NCI-H187 treated with DMSO at 0.1 percent for 48 hours (cell line): ENCODE data around the gene KCNQ1.

Source experiments
- DNase-seq: peaks from one replicate; lab custom pipeline; 2025; lab: John Stamatoyannopoulos, UW

KCNQ1 gene

DNA sequence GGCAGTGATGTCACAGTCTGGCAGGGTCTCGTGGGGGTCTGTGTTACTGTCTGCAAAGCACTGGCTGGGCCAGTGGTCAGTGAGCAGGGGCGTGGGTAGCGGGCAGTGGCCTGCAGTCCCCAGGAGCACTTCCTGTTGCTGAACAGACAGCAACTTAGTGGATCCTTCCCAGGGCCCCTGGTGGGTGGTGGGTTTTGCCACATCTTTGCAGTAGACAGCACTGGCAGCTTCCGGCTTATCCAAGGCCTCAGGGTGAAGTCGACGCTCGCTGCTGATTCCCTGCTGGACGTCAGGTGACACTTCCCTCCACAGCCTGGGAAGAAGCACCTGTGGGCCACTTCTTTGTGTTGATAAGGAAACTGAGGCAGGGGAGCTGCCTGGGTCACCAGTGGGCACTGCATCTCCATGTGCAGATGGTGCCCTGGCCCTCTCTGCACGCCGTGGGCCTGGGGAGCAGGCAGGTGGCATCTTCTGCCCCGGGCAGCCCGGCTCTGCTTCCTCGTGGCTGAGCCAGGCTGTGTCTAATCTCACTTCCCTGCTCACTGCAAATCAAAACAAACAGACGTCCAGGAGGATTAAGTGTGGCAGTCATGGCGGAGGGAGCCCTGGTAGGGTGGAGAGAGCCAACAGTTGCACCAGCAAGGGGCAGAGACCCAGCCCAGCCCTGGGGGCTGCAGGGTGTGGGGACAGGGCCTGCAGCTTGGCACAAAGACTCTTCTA, 79.8 kb downstream of the KCNQ1 start:
- no peak for DNase-seq

DNA sequence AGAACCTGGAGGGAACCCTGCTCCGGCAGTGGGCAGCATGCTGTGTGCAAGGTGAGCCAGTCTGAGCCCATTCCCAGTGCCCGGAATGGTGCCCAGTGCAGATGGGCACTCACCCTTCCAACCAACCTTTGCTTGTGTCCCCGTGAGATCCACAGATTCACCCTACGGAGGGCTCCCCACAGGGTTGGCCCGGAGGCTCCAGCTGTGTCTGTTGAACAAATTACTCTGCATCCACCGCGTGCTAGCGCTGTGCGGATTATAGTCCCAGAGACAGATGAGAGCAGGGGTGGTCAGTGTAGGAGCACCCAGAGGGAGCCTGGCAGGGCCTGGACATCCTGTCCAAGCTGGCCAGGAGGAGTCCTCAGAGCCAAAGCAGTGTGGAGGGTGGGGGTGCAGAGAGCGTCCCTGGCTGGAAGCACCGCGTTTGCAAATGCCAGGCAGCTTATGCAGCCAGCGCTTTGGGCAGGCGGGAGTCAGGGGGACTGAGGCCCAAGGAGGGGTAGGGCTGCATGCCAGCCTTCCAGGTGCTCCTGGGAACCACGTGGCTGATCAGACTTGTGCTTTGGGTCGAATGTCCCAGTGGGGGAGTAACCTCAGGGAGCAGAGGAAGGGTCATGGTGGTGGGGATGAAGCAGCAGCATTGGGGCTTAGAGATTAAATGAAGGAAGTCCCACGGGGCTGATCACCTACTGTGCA, 80.5 kb downstream of the KCNQ1 start:
- DNase-seq: no peak

DNA sequence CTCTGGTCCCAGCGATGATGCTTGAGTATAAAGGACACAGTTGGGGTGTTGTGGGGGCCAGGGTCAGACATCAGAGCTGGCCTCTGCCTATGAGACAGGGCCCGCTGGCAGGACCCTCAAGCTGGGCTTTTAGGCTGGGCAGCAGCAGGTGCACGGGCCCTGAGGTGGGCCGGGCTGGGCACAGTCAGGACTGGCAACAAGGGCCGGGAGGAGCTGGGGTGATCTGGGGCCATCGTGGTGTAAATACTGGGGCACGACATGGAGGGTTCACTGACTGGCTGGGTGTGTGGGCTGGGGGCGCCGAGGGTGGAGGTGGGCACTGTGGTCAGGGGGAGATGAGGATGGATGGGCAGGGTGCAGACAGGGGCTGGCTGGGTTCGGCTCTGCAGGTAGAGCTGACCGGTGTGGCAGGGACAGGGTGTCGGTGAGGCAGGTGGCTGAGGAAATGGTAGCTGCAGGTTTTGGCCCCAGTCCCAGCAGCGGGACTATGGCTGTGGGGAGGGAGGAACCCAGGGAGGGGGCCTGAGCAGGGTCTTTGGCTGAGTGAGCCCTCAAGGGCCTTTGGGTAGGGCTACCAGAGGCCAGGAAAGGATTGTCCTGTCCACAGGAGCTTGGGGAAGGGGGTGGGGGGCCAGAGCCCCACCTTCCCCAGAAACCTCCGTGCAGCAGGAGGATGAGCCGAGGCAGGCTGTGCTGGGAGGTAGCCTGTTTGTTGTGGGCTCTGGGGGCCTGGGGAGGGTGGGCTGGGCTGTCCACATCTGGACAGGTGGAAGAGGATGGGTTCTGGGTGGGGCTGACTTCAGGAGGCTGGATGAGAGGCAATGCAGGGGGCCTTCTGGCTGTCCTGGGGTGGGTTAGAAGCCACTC, 81.4 kb downstream of the KCNQ1 start:
- no peak for DNase-seq

DNA sequence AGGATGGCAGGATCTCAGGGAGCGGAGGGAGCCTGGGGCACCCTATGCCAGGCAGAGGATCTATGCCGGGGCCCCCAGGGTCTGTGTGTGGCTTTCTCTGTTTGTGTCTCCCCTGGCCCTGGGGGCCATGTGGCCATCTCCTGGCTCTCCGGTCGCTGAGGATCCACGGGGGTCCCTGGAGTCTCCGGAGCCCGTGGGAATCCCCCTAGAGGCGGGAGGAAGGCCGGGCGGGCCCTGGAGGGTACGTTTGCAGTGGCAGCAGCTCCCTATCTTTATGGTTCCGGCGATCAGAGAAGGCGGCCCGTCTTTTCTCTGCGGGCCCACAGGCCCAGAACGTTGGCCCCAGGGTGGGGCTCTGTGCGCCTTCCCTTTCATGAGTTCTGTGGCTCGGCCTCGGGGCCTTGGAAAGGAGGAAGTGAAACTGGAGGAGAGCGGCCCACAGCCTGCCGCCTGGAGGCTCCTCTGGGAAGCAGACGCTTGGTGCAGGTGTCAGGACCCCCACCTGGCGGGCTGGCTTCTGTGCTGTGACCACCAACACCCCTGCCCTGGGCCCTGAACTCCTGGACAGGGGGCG, 82.1 kb downstream of the KCNQ1 start:
- no peak for DNase-seq

DNA sequence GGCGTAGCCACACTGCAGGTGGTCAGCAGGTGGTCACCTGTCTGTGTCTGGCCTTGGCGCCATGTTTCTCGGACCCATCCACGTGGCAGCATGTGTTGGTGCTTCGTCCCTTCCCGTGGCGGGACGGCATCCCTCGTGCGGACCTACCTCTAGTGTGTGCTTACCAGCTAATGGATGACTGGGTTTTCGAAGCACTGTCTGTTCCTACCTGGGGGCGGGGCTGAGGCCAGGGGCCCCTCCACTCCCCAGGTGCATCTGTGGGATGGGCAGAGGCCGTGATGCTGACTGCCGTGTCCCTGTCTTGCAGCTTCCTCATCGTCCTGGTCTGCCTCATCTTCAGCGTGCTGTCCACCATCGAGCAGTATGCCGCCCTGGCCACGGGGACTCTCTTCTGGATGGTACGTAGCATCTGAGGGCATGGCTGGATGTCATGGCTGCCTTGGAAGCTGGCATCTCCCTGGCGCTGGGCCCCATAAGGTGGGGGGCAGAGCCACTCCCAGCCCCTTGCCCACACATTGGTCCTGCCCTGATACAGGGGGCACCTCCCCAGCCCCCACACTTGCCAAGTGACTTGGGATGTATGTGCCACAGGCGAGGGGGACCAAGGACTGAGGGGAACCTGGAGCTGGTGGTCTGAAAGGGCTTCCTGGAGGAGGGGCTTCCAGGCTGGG, 82.9 kb downstream of the KCNQ1 start:
- no peak for DNase-seq

DNA sequence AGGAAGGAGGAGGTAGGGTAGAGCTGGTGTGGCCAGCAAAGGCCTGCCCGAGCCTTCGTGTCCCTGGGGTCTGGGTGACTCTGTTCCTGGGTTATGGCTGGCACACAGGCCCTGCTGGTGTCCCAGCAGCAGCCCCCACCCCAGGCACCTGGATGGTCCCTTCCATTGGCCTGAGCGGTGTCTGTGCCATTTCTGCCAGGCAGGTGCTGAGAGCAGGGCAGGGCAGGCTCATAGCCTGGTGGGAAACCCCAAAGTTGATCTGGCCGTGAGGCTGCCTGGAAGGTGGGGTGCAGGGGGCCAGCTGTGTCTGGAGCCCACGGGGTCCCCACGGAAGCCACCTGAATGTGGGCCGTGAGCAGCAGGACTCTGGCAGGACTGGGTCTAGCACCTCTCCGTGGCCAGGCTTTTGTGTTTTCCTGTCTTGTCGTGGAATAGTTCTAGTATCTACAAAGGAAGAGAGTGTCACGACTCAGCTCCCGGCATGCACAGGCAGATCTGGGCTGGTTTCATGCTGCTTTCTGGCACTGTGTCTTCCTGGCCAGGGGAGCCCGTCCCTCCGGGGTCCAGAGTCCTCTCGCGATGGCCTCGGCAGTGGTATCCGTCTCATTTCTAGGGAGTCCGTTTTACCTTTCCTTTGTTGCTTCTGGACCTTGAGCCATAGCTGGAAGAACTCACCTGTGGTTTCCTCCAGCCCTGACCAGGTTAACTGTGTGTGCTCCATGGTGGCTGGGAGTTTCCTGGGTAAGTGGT, 83.7 kb downstream of the KCNQ1 start:
- no peak for DNase-seq

DNA sequence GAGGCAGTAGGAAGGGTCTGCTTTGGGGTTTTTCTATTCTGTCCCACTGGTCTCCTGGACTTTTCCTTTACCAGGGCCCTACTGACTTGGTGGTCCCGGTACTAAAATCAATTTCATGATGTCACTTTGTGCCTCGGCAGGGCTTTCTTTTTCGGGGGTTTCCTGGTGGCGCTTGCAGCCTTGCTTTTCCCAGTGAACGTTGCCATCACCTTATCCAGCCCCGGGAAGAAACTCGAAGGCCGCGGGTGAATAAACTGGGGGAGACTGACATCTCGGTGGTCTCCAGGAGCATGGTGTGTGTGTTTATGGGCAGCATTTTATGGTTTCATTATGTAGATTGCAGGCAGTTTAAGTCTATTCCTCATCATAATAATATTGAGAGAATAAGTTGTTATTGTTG, 84.4 kb downstream of the KCNQ1 start:
- DNase-seq: no peak

DNA sequence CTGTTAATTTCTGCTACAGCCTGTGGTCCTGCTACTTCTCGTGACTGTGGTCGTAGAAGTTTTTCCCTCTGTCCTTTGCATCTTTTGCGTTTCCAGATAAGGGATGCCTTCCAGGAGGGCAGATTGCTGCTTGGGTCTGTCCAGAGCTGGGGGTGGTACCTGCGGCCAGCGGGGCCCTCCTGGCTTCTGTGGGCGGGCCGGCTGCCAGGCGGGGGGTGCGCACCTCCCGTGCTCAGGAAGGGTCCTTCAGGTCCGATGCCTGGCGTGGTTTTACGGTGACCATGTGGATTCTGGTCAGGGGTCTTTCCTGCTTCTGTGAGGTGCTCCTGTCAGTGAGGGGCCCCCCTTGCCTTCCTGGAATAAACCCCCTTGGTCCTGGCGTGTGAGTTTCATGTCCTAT, 84.8 kb downstream of the KCNQ1 start:
- DNase-seq: no peak

DNA sequence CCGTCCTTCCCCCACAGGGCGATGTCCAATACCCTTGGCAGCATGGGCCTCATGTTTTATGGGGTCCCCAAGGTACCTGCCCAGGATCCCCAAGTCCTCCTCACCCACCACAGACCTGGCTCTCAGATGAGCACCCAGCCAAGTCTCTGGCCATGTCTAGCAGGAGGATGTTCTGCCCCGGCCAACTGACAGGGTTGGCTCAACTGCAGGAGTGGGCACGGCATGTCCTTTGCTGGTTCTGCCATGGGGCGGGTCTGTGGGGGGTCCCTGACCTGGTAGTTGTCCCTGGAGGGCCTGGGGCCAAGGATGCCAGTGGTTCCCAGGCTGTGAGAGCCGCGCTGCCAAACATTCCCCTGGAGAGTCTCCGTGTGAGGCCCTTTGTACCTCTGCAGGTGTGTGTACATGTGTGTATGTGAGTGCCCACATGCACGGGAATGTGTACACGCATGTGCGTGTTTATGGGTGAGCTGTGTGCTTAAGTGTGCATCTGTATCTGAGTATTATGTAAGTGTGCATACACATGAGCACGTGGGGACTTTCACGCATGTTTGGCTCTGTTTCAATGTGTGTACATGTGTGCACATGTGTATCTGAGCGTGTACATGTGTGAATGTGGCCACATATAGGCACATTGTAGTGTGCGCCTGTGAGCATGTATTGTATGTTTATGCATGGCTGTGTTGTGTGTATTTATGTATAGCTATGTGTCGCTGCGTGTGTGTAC, 85.5 kb downstream of the KCNQ1 start:
- DNase-seq: no peak

DNA sequence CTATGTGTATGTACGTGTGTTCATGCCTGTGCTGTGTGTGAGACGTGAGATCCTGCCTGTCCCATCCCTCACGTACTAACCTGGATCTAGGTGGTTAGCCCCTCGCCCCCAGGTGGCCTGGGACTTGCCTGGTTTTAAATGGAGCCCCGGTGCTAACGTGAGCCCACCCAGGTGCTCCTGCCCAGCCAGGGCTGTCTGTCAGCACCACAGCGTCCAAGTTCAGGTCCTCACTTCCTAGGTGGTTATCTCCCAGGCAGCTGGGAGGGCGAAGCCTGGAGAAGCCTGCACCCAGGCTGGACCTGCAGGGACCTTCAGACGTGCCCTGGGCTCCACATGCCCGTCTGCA, 86.0 kb downstream of the KCNQ1 start:
- DNase-seq: no peak

DNA sequence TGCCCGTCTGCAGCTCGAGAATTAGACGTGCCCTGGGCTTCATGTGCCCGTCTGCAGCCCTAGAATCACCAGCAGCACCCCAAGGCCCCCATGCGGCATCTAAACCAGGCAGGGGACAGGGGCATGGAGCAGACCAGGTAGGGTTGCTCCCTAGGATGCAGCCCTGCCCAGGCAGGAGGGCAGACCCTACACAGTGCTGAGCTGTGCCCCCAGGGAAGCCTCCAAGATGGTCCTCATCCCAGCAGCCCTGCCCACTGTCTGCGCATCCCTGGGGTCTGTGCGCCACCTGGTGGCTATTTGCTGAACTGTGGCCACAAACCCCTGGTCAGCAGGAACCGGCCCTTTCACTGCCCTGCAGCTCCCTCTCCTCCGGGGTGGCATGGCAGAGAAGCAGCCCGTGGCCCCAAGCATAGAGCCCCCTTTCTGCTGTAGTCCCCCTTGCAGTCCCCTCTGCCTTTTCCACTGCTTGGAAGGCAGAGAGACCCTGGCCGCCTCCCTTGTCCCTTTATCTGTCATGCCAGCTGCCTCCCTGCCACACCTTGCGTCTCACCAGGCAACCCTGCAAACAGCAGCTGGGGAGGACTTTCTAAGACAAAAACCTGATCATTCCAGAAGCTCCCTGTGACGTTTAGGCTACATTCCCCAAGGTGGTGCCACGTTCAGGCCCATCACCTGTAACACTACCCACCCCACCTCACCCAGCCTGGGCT, 86.6 kb downstream of the KCNQ1 start:
- no peak for DNase-seq

DNA sequence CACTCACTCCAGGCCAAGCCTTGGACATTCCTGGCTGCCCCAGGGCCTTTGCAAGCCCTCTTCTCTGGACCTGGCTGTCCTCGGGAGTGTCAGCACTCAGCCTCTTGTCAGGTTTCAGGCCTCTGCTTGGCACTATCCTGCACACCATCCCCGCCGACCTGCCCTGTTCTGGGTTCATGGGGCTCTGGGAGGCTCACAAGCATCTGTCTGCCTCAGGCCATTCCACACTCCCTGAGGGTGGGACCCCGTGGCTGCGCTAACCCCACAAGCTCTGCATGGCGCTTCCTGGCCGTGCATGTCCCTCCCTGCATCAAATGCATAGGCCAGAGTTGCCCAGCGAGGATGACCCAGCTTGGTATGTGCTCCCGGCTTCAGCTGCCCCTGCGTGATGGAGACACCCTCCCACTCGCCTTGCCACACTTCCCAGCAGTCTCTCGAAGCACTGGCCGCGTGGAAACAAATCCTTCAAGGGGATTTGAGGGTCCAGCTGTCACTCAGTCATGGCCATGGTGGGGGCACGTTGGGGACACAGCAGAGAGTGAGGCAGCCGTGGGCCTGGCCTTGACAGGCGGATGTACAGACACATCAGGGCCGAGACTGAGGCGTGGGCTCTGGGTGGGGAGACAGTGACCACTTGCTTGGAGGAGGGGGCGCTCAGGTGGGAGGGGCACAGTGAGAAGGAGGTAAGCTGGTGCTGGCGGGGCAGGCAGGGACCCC, 87.3 kb downstream of the KCNQ1 start:
- no peak for DNase-seq

DNA sequence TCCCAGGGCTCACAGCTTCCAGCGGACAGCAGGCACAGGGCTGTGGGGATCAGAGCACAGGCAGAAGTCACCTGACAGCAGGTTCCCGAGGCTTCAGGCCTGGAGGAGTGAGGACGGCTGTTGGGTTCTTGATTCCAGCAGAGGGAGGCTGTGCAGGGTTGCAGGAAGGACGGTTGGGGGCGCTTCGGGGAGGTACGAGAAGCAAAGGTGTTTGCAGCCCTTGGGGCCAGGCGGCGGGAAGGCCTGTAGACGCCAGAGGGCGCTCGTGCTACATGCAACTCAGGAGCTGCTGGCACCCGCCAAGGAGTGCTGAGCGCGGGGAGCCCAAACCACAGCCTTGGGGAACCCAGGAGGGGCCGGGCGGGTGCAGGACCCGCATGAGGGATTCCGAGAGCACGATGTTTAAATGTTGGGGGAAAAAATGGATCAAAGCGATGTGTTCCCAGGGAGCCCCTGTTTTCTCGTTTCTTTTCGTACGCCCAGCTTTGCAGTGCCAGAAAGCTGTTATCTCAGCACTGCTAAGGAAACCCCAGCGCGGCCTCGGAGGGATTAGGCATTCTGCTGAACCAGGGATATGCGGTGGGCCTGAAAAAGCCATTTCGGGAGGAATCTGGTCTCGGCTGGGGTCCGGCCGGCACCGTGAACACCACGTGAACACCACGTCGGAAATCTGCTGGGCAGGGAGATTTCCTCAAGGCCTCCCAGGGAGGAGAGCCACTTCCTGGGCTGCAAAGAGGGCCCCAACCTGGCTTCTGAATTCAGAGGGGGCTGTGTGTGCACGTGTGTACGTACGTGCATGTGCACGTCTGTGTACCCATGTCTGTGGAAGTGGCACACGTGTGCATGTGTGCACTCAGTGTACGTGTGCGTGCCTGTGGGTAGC, 88.1 kb downstream of the KCNQ1 start:
- DNase-seq: no peak

DNA sequence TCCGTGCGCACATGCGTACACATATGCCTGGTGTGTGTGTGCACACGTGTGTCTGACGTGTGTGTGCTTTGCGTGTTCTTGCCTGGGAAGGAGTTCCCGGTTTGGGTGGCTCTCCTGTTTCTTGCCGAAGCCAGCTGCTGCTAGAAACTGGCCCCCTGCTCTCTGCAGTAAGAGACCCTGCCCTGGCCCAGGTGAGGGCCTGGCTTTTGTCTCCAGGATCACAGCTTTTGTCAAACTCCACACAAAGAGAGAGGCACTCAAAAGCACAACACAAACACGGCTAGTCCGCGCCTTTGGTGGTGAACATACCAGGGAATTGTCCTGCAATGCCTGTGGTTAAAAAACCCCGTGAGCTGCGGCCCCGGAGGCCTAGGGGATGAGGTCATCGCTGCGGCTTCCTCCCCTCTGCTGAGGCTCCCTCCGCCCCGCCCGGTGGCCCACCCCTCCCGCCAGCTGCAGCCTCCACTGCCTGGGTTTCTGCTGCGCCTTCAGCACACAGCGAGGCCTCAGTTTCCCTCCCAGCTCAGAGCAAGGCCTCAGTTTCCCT, 88.9 kb downstream of the KCNQ1 start:
- no peak for DNase-seq

DNA sequence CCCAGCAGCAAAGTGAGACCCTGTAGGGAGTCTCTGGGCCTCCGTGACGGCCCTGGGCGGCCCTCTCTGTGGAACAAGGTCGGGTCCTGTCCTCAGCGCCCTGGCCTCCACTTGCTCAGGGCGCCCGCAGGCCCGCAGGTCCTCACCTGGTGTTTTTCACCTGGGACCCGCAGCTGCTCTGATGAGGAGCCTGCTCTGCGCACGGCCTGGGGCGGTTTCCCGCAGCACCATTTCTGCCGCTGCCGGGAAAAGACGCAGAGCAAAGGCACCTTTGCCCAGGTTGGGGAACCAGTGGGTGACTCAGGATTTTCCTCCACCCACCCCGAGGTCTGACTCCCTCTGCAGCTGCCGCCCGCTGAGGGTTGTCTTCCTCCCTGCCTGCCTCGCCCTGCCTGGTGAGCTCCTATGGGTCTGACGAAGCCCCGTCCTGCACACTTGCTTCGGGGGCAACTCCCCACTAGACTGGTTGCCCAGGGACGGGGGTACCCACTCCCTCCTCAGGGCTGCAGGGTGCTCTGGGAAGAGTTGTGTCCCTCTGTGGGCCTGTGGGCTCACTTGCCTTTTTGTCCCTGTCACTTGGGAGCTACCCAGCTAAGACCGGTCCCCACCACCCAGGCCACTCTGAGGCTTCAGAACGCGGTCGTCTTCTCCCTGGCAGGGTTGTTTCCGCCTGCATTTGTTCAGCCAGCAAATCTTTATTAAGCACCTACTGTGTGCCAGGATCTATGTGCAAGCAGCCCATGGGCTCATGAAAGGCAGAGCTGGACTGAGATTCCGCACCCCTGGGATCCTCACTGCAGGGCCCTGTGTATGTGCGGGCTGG, 89.5 kb downstream of the KCNQ1 start:
- DNase-seq: no peak

DNA sequence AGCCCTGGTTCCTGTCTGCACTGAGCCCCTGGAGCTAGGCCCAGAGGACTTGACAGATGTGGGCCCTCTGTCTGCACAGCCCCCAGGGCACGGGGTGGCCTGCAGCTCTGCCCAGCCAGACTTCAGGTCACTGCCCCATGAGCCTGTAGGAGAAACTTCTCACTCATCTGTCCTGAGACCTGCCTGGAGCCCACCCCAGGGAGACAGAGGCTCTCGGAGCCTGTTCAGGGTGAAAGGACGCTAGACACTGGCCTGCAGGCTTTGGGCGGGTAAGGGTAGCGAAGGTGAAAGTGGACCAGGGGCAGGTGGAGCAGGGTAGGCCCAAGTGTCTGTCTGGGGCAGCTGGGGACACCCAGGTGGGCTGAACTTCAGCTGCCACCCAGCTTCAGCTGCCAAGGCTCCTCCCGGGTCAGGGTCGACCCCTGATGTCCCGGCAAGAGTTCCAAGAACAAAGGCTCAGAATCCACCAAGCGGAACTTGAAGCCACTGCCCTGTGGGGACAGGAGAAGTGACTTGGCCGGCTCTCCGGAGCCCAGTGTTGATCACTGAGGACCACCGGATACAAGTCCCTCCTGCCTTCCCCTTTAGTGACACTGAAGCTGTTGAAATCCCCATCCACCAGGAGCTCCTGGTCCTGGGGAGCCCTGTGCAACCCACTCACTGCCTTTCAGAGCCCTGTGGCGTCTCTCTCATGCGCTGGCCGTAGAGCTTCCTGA, 90.3 kb downstream of the KCNQ1 start:
- no peak for DNase-seq
